ENCODE data around the gene DHDH. TPM values are rescaled to one million over a fixed set of nuclear protein-coding genes. Genes with fewer than 3 reads are reported as not detected.

DHDH gene
- total and polyA plus RNA-seq, 2 donors = 0.28 to 1.0 TPM

GRCh38 chr19:48982280-48982679 lies 48.8 kb downstream of the DHDH start:
- Histone ChIP-seq H3K9me3 (ENCODE audit: control insufficient read depth in 2 of 2, insufficient read depth in 1 of 2, low read length in 1 of 2) (no peaks in the 10 kb centered on the region), H3K27me3 (ENCODE audit: control insufficient read depth in 2 of 2, insufficient read depth in 1 of 2, low read length in 1 of 2) (no peaks in the 10 kb centered on the region), H3K4me1 (ENCODE audit: control insufficient read depth in 2 of 2, insufficient read depth in 2 of 2, low read length in 2 of 2) (no peaks in the 10 kb centered on the region), H3K36me3 (ENCODE audit: control insufficient read depth in 2 of 2, insufficient read depth in 2 of 2, low read length in 1 of 2) (peaks cover 46 to 55% of the 10 kb centered on the region in 2 donors), H3K4me3 (ENCODE audit: low read length in 2 of 2) (no peak overlapping the region), H3K27ac (ENCODE audit: low read depth in 1 of 2, low read length in 1 of 2) (no peak overlapping the region)
- WGBS = 99% methylated on average over 9 of the region's 9 CpGs
- DNase-seq (ENCODE audit: low read depth in 6 of 9, low spot score in 9 of 9) = no peak

DNA sequence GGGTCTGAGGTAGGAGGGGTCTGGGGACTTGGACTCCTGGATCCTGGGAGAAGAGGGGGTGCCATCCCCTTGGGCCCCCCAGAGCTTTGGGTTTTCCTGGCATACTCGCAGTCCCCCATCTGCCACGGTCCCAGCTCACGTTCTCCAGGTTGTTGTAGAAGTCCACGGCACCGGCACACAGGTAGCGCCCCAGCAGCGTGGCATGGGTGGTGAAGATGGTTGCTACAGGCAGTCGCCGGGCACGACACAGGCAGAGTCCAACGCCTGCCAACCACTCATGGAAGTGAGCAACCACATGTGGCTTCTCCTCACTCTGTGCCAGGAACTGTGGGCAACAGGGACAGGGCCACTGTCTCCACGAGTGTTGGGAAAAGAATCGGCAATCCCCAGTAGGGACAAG lies 52.2 kb downstream of the DHDH start:
- no peak for DNase-seq (ENCODE audit: low read depth in 6 of 9, low spot score in 9 of 9)
- peaks cover 46 to 58% of the 10 kb centered on the region in 2 donors for H3K36me3 ChIP-seq (ENCODE audit: control insufficient read depth in 2 of 2, insufficient read depth in 2 of 2, low read length in 1 of 2)
- no peaks in the 10 kb centered on the region for H3K9me3 ChIP-seq (ENCODE audit: control insufficient read depth in 2 of 2, insufficient read depth in 1 of 2, low read length in 1 of 2)
- no peaks in the 10 kb centered on the region for H3K4me1 ChIP-seq (ENCODE audit: control insufficient read depth in 2 of 2, insufficient read depth in 2 of 2, low read length in 2 of 2)
- no peak overlapping the region for H3K27ac ChIP-seq (ENCODE audit: low read depth in 1 of 2, low read length in 1 of 2)
- no peak overlapping the region for H3K4me3 ChIP-seq (ENCODE audit: low read length in 2 of 2)
- H3K27me3 ChIP-seq (ENCODE audit: control insufficient read depth in 2 of 2, insufficient read depth in 1 of 2, low read length in 1 of 2) = no peaks in the 10 kb centered on the region
- WGBS = 98% methylated on average over 13 of the region's 13 CpGs

GRCh38 chr19:48986211-48986610 lies 52.7 kb downstream of the DHDH start:
- Histone ChIP-seq H3K27me3 (ENCODE audit: control insufficient read depth in 2 of 2, insufficient read depth in 1 of 2, low read length in 1 of 2) (no peaks in the 10 kb centered on the region), H3K9me3 (ENCODE audit: control insufficient read depth in 2 of 2, insufficient read depth in 1 of 2, low read length in 1 of 2) (no peaks in the 10 kb centered on the region), H3K27ac (ENCODE audit: low read depth in 1 of 2, low read length in 1 of 2) (no peak overlapping the region), H3K4me1 (ENCODE audit: control insufficient read depth in 2 of 2, insufficient read depth in 2 of 2, low read length in 2 of 2) (peaks cover 0 to 3% of the 10 kb centered on the region in 2 donors), H3K4me3 (ENCODE audit: low read length in 2 of 2) (no peak overlapping the region), H3K36me3 (ENCODE audit: control insufficient read depth in 2 of 2, insufficient read depth in 2 of 2, low read length in 1 of 2) (peaks cover 46 to 62% of the 10 kb centered on the region in 2 donors)
- WGBS = 98% methylated on average over 3 of the region's 3 CpGs
- DNase-seq (ENCODE audit: low read depth in 6 of 9, low spot score in 9 of 9) = no peak

GRCh38 chr19:48987323-48987722 lies 53.8 kb downstream of the DHDH start:
- DNase-seq (ENCODE audit: low read depth in 6 of 9, low spot score in 9 of 9) = no peak
- Histone ChIP-seq H3K9me3 (ENCODE audit: control insufficient read depth in 2 of 2, insufficient read depth in 1 of 2, low read length in 1 of 2) (no peaks in the 10 kb centered on the region), H3K4me3 (ENCODE audit: low read length in 2 of 2) (no peak overlapping the region), H3K27me3 (ENCODE audit: control insufficient read depth in 2 of 2, insufficient read depth in 1 of 2, low read length in 1 of 2) (no peaks in the 10 kb centered on the region), H3K4me1 (ENCODE audit: control insufficient read depth in 2 of 2, insufficient read depth in 2 of 2, low read length in 2 of 2) (peaks cover 8 to 13% of the 10 kb centered on the region in 2 donors), H3K27ac (ENCODE audit: low read depth in 1 of 2, low read length in 1 of 2) (no peak overlapping the region), H3K36me3 (ENCODE audit: control insufficient read depth in 2 of 2, insufficient read depth in 2 of 2, low read length in 1 of 2) (peaks cover 40 to 51% of the 10 kb centered on the region in 2 donors)
- WGBS = 97% methylated on average over 7 of the region's 7 CpGs

- H3K9me3 ChIP-seq (ENCODE audit: control insufficient read depth in 2 of 2, insufficient read depth in 1 of 2, low read length in 1 of 2) = no peaks in the 10 kb centered on the region
- peaks cover 31 to 45% of the 10 kb centered on the region in 2 donors for H3K36me3 ChIP-seq (ENCODE audit: control insufficient read depth in 2 of 2, insufficient read depth in 2 of 2, low read length in 1 of 2)
- H3K4me3 ChIP-seq (ENCODE audit: low read length in 2 of 2) = no peak overlapping the region
- 92% methylated on average over 7 of the region's 7 CpGs for WGBS
- H3K4me1 ChIP-seq (ENCODE audit: control insufficient read depth in 2 of 2, insufficient read depth in 2 of 2, low read length in 2 of 2) = peaks cover 10 to 16% of the 10 kb centered on the region in 2 donors
- no peak for DNase-seq (ENCODE audit: low read depth in 6 of 9, low spot score in 9 of 9)
- H3K27me3 ChIP-seq (ENCODE audit: control insufficient read depth in 2 of 2, insufficient read depth in 1 of 2, low read length in 1 of 2) = no peaks in the 10 kb centered on the region
- H3K27ac ChIP-seq (ENCODE audit: low read depth in 1 of 2, low read length in 1 of 2) = no peak overlapping the region
Observed at GRCh38 chr19:48988286-48988685, 54.8 kb downstream of the DHDH start.

DNA sequence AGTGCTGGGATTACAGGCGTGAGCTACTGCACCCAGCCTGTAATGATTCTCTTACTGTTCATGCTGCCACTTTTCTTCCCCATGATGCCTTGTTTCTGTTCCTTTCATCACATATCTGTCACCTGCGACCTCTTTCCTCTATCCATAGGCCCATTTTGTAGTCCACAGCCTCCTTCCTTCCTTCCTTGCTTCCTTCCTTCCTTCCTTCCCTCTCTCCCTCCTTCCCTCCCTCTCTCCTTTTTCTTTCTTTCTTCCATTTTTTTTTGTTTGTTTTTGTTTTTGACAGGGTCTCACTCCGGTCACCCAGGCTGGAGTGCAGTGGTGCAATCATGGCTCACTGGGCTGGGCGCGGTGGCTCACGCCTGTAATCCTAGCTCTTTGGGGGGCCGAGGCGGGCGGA lies 55.4 kb downstream of the DHDH start:
- WGBS = 96% methylated on average over 9 of the region's 9 CpGs
- Histone ChIP-seq H3K9me3 (ENCODE audit: control insufficient read depth in 2 of 2, insufficient read depth in 1 of 2, low read length in 1 of 2) (no peaks in the 10 kb centered on the region), H3K27ac (ENCODE audit: low read depth in 1 of 2, low read length in 1 of 2) (no peak overlapping the region), H3K36me3 (ENCODE audit: control insufficient read depth in 2 of 2, insufficient read depth in 2 of 2, low read length in 1 of 2) (peaks cover 30 to 43% of the 10 kb centered on the region in 2 donors), H3K4me1 (ENCODE audit: control insufficient read depth in 2 of 2, insufficient read depth in 2 of 2, low read length in 2 of 2) (peaks cover 10 to 16% of the 10 kb centered on the region in 2 donors), H3K27me3 (ENCODE audit: control insufficient read depth in 2 of 2, insufficient read depth in 1 of 2, low read length in 1 of 2) (no peaks in the 10 kb centered on the region), H3K4me3 (ENCODE audit: low read length in 2 of 2) (no peak overlapping the region)
- no peak for DNase-seq (ENCODE audit: low read depth in 6 of 9, low spot score in 9 of 9)

GRCh38 chr19:48989701-48990291 lies 56.3 kb downstream of the DHDH start:
- 96% methylated on average over 17 of the region's 17 CpGs for WGBS
- no peaks in the 10 kb centered on the region for H3K27me3 ChIP-seq (ENCODE audit: control insufficient read depth in 2 of 2, insufficient read depth in 1 of 2, low read length in 1 of 2)
- no peak for DNase-seq (ENCODE audit: low read depth in 6 of 9, low spot score in 9 of 9)
- H3K4me1 ChIP-seq (ENCODE audit: control insufficient read depth in 2 of 2, insufficient read depth in 2 of 2, low read length in 2 of 2) = peaks cover 17 to 25% of the 10 kb centered on the region in 2 donors
- H3K36me3 ChIP-seq (ENCODE audit: control insufficient read depth in 2 of 2, insufficient read depth in 2 of 2, low read length in 1 of 2) = peaks cover 28 to 39% of the 10 kb centered on the region in 2 donors
- H3K27ac ChIP-seq (ENCODE audit: low read depth in 1 of 2, low read length in 1 of 2) = no peak overlapping the region
- no peak overlapping the region for H3K4me3 ChIP-seq (ENCODE audit: low read length in 2 of 2)
- no peaks in the 10 kb centered on the region for H3K9me3 ChIP-seq (ENCODE audit: control insufficient read depth in 2 of 2, insufficient read depth in 1 of 2, low read length in 1 of 2)

- Histone ChIP-seq H3K27ac (ENCODE audit: low read depth in 1 of 2, low read length in 1 of 2) (no peak overlapping the region), H3K4me3 (ENCODE audit: low read length in 2 of 2) (no peak overlapping the region), H3K36me3 (ENCODE audit: control insufficient read depth in 2 of 2, insufficient read depth in 2 of 2, low read length in 1 of 2) (peaks cover 22 to 33% of the 10 kb centered on the region in 2 donors), H3K27me3 (ENCODE audit: control insufficient read depth in 2 of 2, insufficient read depth in 1 of 2, low read length in 1 of 2) (no peaks in the 10 kb centered on the region), H3K9me3 (ENCODE audit: control insufficient read depth in 2 of 2, insufficient read depth in 1 of 2, low read length in 1 of 2) (no peaks in the 10 kb centered on the region), H3K4me1 (ENCODE audit: control insufficient read depth in 2 of 2, insufficient read depth in 2 of 2, low read length in 2 of 2) (peaks cover 20 to 28% of the 10 kb centered on the region in 2 donors)
- DNase-seq (ENCODE audit: low read depth in 6 of 9, low spot score in 9 of 9) = no peak
- WGBS = 95% methylated on average over 4 of the region's 4 CpGs
Observed at GRCh38 chr19:48990400-48990799, 56.9 kb downstream of the DHDH start.

DNA sequence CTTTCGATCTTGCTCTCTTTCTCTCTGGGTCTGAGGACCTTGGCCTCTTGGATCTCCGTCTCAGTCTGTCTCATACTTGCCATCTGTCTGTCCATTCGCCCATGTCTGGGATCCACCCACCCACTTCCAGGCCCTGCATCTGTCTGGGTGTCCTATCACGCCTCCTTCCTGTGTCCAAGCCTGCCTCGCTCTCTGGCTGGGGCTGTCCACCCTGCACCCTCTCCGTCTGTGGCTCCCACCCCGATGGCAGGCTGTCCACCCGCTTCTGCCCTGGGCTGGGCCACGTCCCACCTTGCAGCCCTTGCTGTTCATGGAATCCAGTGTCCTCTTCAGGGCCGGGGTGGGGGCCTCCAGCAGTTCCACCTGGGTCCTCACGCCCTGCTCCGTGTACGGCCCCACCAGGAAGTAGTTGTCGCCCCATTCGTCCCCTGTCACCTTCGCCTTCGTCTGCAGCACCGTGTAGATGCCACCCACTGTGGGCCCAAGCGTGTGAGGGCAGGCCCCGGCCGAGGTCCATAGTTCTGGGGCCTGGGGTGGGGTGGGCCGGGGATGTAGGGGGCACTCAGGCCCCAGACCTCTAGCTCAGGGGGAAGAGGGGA lies 57.6 kb downstream of the DHDH start:
- no peak for DNase-seq (ENCODE audit: low read depth in 6 of 9, low spot score in 9 of 9)
- Histone ChIP-seq H3K27me3 (ENCODE audit: control insufficient read depth in 2 of 2, insufficient read depth in 1 of 2, low read length in 1 of 2) (no peaks in the 10 kb centered on the region), H3K27ac (ENCODE audit: low read depth in 1 of 2, low read length in 1 of 2) (no peak overlapping the region), H3K9me3 (ENCODE audit: control insufficient read depth in 2 of 2, insufficient read depth in 1 of 2, low read length in 1 of 2) (no peaks in the 10 kb centered on the region), H3K4me3 (ENCODE audit: low read length in 2 of 2) (no peak overlapping the region), H3K36me3 (ENCODE audit: control insufficient read depth in 2 of 2, insufficient read depth in 2 of 2, low read length in 1 of 2) (peaks cover 15 to 26% of the 10 kb centered on the region in 2 donors), H3K4me1 (ENCODE audit: control insufficient read depth in 2 of 2, insufficient read depth in 2 of 2, low read length in 2 of 2) (peaks cover 20 to 28% of the 10 kb centered on the region in 2 donors)
- WGBS = 97% methylated on average over 22 of the region's 22 CpGs
